HG03575 (cell line): ENCODE results near the gene CDC5L.

Source experiments
- ATAC-seq: cut with Tn5 transposase; IDR thresholded peaks from one replicate; pipeline ENCODE4 v1.9.1; 2021; ENCODE audit not compliant: unreplicated experiment, insufficient number of reproducible peaks, low FRiP score; ENCODE audit errors: extremely low read depth

CDC5L gene

GRCh38 chr6:44404715-44405099 is 17.2 kb downstream of the CDC5L start:
- no peak for ATAC-seq

DNA sequence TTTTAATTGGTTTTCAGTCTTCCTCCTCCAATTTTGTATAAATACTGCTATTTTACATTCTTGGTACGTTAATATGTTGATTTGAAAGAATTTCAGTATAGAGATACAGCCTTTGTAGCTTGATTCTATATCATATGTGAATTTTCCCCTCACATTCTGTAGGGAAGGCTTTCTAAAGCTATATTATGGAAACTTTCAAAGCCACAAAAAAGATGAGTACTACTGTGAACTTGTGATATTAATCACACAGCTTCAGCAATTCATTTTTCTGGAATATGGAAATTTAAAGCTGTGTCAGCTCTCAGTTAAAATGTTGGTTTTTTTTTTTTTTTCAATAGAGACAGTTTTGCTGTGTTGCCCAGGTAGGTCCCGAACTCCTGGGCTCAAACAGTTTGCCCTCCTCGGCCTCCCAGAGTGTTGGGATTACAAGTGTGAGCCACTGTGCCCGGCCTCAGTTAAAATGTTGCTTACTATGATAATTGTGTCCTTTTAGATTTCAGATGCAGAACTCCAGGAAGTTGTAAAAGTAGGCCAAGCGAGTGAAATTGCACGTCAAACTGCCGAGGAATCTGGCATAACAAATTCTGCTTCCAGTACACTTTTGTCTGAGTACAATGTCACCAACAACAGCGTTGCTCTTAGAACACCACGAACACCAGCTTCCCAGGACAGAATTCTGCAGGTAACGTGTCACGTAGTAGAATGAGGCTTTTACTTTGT is 20.6 kb downstream of the CDC5L start:
- no peak for ATAC-seq

DNA sequence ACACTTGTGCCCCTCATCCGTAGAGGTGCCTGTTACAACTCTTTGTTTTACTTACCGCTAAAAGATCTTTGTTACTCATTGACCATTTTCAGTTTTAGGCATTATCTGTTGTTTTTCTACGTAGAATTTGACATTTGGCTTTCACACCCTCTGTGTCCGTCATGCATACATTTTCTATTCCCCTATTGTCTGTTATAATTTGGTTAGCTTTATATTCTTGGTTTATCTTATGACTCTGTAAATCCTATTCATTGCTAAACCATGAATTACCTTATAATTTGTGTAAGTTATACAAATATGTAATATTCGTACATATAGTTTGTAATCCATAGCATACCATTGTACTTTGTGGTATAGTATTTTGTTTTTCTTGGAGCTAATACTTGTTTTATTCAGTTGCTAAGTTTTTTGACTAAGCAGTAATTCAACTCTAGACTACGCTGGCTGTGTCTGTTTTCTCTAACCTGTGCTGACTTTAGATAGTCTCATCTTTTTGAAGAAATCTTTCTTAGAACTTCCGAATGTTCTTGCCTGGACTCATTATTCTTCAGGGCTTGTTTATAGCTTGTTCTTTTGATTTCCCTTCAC is 21.8 kb downstream of the CDC5L start:
- no peak for ATAC-seq

DNA sequence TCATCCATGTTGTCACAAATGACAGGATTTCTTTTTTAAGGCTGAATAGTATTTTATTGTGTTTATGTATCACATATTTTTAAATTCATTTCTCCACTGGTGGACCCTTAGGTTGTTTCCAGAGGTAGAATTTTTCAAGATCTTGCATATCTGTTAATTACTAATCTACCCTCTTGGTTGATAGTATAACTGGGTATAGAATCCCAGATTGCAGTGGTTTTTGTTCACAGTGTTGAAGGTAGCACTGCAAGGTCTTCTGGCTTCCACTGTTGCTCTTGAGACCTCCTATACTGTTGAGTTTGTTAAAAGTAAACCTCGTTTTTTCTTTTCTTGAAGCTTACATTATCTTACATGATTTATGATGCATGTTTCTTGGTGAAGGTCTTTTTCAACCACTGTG is 22.9 kb downstream of the CDC5L start:
- no peak for ATAC-seq

DNA sequence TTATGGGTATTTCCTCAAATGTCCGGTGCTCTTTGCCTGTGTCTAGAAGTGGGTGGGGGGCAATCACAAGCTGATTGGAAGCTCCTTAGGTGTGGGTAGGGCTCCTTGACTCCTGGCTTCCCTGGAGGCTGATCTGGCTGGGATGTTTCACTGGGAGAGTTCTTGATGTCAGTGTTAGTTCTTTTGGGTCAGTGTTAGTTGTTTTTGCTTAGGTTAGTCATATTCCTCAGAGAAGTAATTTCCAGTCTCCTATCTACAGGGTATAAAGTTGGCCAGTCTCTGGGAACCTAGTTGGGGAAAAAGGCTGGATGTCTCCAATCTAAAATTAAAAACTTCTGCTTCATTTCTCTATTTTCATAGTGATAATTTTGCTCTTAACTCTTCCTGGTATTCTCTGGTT is 23.6 kb downstream of the CDC5L start:
- no peak for ATAC-seq

- ATAC-seq: no peak
Measured at GRCh38 chr6:44415449-44415848, 27.9 kb downstream of the CDC5L start.

DNA sequence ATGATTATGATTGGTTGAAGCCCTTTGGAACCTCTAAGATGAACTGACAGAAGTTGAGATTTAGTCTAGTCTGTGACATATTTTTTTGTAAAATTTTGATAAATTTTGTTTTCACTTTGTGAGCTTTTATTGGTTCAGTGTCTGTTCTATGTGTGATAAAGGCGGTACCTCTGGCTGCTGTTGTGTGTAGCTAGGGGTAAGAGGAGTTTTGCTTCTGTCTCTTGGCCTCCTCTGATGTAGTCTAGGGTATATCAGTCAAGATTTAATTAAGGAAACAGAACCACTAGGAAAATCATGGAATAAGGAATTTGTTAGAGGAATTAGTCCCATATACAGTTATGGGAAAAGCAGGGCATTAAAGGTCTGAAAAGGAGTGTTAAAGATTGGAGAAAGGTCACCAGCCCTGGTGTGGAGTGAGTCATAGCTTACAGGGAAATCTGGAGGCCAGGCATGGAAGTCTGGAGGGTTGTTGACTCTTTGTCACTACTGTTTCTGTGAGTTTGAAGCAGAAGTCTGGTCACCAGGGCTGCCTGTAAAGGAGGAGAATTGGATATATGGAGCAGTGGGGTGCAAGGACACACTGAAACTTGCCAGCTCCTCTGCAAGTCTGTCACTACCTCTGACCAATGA is 28.5 kb downstream of the CDC5L start:
- ATAC-seq: no peak

DNA sequence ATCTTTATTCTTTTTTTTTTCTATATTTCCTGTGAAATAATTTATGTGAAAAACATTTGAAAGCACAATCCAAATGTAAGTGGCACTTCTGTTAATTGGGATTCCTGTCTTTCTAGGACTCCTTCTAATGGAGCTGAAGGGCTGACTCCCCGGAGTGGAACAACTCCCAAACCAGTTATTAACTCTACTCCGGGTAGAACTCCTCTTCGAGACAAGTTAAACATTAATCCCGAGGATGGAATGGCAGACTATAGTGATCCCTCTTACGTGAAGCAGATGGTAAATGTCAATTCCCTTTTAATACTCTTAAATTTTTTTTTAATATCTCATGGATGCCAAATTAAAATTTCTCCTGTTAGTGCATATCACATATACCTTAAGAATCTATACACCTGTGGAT is 35.0 kb downstream of the CDC5L start:
- no peak for ATAC-seq

DNA sequence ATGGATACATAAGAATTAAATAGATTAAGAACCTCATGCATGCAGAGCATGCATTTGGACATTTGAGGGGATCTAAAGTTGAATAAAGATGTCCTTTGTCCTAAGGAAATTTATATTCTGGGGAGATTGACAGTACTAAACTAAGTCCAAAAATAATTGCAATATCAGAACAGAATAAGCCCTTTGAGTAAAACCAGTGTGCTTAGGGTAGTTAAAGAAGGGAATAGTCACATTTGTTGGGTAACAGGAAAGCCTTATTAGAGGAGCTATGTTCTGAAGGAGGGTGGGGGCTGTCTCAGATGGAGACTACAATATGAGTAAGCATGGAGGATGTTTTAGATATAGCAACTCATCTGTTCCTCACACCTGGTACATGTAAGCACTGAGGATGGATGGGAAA is 35.8 kb downstream of the CDC5L start:
- no peak for ATAC-seq

DNA sequence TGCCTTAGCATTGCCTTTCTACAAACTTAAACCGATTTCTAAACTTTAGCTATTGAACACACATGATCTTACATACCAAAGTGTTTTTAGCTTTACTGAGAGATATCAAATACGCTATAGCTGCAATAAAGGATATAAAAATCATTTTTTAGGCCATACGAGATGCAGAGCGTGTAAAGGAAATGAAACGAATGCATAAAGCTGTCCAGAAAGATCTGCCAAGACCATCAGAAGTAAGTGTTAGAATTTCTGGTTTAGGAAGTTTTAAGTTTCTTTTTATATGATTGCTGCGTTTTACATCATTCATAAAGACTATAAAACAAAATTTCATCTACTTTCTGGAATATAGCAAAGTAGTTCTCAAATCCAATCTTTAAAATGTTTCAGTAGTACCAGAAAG is 38.4 kb downstream of the CDC5L start:
- no peak for ATAC-seq

DNA sequence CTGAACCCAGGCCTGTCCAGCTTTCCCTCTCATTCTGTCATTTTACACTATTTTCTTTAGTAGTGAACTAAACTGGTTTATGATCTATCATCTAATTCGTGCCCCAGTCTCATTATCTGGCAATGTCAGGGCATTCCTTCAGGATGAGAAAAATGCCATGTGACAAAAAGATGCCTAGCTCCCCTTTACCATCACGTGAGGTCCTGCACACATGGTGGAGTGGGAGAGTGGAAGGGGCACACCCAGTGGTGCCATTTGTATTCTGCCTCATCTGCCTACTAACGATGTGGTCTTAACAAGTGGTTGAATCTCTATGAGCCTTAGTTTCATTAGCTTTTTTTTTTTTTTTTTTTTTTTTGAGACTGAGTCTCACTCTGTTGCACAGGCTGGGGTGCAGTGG is 41.2 kb downstream of the CDC5L start:
- no peak for ATAC-seq

DNA sequence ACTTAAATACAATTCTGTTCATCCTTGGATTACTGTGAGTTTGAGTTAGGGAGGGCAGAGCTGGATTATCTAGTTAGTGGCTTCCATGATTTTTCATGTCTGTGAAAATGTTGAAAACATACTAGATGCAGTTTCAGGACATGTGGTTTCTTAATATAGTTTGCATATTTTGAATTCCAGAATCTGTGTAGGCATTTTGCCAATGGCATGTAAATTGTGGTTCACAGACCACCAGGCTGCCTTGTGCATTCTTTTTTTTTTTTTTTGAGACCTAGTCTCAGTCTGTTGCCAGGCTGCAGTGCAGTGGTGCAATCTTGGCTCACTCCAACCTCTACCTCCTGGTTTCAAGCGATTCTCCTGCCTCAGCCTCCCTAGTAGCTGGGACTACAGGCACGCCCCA is 42.8 kb downstream of the CDC5L start:
- ATAC-seq: no peak

- ATAC-seq: no peak
Measured at GRCh38 chr6:44431118-44431725, 43.7 kb downstream of the CDC5L start.

DNA sequence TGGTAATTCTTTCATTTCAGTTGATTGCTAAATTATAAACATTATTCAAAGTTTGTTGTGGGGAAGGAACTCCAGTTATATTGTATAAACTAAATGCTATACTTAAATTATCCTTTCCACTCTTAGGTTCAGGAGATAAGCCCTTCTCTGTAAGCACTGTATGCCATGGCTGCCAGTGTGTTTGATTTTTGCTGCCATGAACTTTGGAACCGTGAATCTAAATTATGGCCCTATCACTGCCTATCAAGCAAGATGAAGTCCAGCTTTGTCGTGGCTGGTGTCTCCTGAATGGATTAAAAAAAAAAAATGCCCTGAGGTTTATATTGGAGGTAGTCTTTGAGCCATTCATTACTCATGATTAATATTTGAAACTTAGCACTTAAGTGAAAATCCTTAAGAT is 44.7 kb downstream of the CDC5L start:
- no peak for ATAC-seq

- ATAC-seq: no peak
Measured at GRCh38 chr6:44432726-44433125, 45.2 kb downstream of the CDC5L start.

DNA sequence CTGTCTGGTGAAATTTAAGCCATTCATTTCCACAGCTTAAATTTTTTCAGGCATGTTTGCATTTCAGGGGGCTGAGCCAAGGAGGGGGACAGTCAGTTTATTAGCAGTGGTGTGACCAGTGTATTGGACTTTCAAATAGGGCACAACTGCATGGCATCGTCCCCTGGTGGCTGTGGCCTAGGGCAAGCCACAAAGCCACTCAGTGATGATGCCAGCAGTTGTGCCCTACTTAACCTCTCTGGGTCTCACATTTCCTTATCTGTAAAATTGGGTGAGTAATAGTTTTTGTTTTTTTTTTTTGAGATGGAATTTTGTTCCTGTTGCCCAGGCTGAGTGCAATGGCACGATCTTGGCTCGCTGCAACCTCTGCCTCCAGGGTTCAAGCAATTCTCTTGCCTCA is 48.0 kb downstream of the CDC5L start:
- ATAC-seq: no peak

GRCh38 chr6:44438827-44439226 is 51.3 kb downstream of the CDC5L start:
- ATAC-seq: no peak

GRCh38 chr6:44439270-44440045 is 52.0 kb downstream of the CDC5L start:
- no peak for ATAC-seq

DNA sequence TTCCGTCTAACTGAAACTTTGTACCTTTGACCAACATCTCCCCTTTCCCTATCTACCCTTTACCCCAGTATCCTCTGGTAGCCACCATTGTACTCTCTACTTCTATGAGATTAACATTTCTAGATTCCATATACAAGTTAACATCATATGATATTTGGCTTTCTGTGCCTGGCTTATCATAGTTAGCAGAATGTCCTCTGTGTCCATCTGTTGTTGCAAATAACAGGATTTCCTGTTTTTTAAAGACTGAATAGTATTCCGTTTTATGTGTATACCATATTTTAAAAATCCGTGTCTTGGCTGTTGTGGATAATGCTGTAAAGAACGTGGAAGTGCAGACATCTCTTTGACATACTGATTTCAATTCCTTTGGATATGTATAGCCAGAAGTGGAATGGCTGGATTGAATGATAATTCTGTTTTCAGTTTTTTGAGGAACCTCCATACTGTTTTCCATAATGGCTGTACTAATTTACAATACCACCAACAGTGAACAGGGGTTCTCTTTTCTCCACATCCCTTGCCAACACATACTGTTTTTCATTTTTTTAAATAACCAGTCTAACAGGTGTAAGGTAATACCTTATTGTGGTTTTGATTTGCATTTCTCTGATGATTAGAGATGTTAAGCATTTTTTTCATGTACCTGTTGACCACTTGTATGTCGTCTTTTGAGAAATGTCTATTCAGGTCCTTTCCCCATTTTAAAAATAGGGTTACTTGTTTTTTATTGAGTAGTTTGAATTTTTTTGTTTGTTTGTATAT is 53.8 kb downstream of the CDC5L start:
- no peak for ATAC-seq
